ENCODE measurements around the gene ARHGAP32.
A peak's percentile ranks its signal among the peaks of the same experiment; 100 is the strongest.

ARHGAP32 gene

DNA sequence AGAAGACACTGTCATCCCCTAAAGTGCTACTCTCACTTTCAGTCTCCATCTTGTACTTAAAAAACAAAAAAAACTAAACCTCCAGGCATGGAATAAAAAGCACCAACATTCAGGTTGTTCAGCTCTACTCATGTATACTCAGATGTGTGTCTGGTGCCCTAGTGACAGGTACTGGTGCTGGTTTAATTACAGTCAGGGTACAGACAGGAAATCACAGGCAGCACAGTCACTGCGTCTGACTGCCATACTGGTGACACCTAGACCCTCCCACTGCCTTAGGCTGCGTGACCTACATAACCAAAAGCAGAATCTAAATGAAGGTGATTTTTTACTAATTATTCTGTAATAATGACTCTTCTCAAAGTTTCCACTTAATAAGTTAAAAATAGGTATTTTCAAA lies at the start of gene ARHGAP32:
Gene ARHGAP32, minus strand, starts transcription at position 176 of the 400 bp plus-strand sequence. Its CDS starts 127 bp downstream, at position 49.
- DNase-seq = no peak

DNA sequence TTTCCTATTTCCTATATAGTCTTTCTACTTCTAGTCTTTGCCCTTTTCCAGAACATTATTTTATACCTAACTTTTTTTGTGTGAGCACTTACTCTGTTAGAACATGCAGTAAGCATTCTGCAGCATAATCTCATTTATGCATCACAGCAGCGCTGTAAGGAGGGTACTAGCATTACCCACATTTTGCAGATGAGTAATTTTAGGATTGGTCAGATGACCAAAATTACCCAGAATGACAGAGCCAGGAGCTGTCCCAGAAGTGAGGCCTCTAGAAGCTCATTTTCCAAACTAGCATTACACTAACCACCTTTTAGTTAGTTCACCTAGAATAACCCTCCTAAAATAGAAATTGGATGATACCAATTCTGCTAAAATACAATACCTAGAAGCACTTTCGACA lies 47.1 kb upstream of the ARHGAP32 start:
- no peak for DNase-seq

DNA sequence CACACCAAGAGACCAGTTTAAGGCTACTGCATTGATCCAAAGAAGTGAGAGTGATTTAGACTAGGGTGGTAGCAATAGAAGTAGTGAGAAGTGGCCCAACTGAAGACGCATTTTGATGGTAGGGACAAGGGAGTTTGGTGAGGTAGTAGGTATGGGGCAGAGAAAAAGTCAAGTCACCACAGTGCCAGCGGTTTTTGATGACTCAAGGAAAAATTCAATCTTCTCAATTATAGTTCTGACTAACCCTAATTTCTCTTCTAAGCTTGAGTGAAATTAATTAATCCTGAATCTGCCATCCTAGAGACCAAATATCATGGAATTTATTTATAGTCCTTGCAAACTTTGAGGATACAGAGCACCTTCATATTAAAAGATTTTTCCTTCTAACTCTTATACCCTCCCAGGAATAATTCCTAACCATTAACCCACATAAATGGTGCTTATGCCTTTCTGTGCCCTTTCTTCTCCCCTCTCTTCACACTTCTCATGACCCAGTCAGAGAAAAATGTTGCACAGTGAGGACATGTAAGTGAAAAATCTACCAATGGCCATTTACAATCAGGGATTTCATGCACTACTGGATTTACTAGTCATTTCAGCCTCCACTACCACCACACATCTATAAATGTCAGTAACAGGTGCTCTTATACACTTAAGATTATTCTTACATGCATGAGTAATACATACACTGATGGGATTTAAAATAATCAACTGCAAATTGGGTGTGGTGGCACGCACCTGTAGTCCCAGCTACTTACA lies 45.9 kb upstream of the ARHGAP32 start:
- no peak for DNase-seq

DNA sequence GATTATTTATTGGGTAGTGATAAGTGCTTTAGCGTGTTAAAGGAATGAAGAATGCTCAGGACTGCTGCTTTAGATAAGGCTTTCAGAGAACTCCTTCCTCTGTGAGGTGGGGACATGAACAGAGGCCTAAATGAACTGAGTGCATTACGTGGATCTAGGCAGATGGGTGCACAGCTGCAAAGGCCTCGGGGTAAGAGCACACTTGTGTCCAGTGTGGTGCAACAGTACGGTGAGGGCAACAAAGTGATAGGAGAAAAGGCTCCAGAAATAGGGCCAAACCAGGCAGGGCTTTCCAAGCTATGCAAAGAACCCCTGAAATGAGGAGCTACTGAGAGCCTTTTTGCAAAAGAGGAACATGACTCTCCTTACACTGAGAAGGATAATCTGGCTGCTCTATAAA lies 45.3 kb upstream of the ARHGAP32 start:
- DNase-seq = no peak

DNA sequence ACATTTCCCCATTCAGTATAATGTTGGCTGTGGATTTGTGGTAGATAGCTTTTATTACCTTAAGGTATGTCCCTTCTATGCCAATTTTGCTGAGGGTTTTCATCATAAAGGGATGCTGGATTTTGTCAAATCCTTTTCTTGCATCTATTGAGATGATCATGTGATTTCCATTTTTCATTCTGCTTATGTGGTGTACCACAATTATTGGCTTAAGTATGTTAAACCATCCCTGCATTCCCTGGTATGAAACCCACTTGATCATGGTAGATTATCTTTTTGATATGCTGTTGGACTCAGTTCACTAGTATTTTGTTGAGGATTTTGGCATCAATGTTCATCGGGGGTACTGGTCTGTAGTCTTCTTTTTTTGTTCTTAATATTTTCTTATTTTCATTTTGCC lies 44.7 kb upstream of the ARHGAP32 start:
- DNase-seq = no peak

- no peak for DNase-seq
Measured at GRCh38 chr11:129234978-129235377, 42.9 kb upstream of the ARHGAP32 start.

DNA sequence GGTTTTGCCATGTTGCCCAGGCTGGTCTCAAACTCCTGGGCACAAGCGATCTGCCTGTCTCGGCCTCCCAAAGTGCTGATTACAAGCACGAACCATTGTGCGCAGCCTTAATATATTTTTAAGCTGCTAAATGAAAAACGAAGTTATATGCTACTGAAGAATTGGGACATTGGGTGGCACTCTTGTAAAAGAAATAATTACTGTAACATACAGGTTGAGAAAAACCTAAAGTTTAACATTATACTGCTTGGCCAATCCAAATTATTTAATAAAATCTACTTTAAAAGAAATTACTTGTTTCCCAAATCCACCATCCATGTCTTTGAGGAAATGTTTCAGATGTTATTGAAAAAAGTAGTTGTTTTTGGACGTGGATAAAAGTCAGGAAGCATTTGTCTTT lies 37.9 kb upstream of the ARHGAP32 start:
- no peak for DNase-seq

DNA sequence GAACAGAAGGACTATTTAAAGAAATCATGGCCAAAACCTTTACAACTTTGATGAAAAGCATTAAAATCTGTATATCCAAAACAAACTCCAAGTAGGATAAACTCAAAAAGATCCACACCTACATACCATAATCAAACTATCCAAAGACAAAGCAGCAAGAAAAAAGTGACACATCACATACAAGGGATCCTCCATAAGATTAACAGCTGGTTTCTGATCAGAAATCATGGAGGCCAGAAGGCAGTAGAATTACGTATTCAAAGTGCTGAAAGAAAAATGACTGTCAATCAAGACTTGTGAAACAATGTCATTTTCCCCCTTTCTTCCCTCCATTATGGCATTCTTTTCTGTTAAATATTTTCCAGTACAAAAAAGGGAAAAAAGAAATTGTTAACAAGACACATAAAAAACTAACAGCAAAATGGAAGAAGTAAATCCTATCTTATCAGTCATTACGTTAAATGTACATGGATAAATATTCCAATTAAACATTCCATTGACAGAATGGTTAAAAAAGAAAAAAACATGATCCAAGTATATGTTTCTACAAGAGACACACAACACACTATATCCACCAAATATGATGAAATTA lies 34.2 kb upstream of the ARHGAP32 start:
- DNase-seq = no peak

DNA sequence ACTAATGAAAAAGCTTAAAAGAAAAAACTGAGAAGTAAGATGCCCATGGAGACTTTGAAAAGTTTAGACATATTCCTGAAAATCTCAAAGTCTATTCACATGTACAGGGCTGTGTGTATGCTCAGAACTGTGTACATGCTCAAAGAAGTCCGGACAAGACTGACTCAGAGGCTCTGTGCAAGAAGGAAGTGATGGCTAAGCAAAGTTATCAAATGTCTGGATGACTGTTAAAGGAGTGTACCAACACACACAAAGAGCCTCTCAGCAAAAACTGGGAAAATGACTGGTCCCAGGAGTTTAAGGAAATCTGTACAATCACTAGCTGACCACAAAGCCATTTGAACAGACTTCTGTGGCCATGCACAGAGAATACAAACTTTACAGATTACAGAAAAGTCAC lies 33.1 kb upstream of the ARHGAP32 start:
- DNase-seq = peak; percentile 78

GRCh38 chr11:129224538-129224937 lies 32.4 kb upstream of the ARHGAP32 start:
- no peak for DNase-seq

- DNase-seq = peak; percentile 47
Measured at GRCh38 chr11:129223701-129224149, 31.6 kb upstream of the ARHGAP32 start.

- DNase-seq = no peak
Measured at GRCh38 chr11:129223260-129223659, 31.1 kb upstream of the ARHGAP32 start.

DNA sequence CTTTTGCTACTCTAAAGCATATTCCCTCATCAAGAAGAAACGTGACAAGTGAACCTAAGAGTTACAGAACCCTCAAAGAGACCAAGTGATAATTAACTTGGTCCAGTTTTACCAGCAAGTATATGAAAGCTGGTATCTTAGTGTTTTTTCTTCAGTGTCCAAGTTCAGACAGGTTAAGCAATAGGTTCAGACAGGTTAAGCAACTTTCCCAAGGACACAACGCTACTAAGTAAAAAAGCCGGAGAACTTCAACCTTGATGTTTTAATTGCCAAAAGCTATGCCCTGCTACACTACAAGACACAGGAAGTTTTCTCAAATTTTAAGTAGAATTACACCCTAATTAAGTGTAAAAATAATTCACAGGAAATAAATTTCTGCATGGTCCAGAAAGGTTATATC lies 30.0 kb upstream of the ARHGAP32 start:
- DNase-seq = no peak

GRCh38 chr11:129215506-129216245 lies 23.6 kb upstream of the ARHGAP32 start:
- no peak for DNase-seq

DNA sequence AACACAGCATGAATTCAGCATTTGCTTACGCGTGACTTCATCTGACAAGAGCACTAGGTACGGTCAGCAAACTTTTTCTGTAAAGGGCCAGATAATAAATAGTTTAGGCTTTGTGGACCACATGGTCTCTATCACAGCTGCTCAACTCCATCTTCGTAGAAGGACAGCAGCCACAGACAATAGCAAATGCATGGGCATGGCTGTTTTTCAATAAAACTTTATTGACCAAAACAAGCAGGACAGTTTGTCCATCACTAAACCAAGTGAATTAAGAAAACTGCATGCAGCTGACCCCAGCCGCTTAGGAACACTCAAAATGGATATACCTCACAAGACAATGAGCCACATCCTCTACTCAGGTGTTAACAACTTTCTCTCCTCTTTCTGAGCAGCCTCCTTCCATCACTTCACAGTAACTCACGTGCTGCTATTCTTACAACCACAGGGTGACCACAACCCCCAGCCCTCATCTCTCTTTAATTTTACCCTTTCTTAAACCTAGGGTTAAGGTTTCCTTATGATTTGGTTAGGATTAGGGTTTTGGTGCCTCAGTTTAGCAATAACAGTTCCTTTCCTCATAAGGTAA lies 22.7 kb upstream of the ARHGAP32 start:
- no peak for DNase-seq

DNA sequence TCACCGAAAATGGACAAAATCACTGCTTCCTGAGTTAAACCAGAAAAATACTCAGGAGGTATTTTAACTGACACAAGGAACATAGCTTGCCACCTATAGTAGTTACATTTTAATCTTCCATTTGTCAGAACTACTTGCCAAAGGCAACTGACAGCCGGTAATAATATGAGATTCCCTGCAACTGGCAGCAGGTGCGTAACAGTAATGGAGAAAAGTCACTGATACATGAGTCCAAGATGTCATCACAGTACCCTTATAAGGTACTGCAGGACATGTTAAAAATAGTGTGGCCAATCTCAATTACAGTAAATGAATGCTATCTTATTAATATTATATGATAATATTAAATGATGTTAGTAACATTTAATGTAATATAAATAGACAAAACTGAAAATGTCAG lies 21.1 kb upstream of the ARHGAP32 start:
- DNase-seq = no peak

DNA sequence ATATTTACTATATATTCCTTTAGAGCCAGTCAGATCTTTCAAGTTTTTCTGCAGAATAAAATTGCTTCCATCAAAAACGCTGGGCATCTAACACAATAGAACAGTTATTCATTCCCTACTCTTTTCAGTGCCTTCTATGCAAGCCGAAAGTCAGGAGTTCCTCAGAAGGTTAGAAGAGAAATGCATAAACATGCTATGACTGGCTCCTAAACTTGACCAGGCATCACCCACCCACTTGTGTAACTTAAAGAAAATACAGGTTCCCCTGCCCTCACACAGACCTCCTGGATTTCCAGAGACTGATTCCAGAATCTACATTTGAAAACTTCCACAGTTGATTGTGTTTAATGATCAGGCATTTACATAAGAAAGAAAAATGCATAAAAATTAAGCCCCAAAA lies 19.3 kb upstream of the ARHGAP32 start:
- DNase-seq = no peak

- DNase-seq = no peak
Measured at GRCh38 chr11:129210831-129211181, 18.7 kb upstream of the ARHGAP32 start.

DNA sequence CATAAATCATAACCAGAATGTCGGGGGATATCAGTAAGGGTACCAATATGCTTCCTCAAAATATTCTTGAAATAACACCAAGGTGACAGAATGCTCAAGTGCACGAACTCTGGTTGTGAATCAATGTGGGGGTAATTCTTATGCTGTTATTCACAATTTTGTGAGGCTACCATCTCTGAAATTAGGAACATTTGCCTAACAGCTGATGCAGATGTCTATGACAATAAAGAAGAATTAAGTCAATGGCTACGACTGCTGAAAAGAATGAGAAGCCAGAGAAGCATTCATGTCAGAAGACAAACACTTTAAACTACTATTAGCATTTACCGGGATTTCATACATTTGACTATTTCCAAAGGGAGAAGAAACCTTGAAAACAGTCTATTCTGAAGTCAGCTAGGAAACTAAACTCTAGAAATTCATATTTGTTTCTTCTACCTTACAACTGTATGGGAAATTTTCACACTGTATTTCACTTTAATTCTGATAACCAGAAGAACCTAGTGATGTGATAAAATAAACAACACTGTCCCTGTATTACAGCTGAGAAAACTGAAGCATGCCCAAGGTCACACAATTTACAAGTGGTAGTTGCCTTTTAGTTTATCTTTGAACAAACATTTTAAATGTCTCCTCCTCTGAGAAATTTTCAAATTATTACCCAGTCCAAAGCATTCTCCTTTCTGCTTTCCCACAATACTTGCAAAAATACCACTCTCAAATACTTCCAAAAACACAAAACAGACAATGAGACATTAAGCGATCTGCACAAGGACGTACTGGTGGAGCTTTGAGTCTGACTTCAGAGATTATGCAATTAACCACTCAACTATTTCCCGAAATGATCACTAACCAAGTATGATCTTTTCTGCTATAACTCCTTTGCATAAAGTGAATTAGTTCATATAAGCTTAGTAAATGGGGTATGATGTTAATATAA lies 18.0 kb upstream of the ARHGAP32 start:
- DNase-seq = no peak

- DNase-seq = no peak
Measured at GRCh38 chr11:129208863-129209262, 16.7 kb upstream of the ARHGAP32 start.

DNA sequence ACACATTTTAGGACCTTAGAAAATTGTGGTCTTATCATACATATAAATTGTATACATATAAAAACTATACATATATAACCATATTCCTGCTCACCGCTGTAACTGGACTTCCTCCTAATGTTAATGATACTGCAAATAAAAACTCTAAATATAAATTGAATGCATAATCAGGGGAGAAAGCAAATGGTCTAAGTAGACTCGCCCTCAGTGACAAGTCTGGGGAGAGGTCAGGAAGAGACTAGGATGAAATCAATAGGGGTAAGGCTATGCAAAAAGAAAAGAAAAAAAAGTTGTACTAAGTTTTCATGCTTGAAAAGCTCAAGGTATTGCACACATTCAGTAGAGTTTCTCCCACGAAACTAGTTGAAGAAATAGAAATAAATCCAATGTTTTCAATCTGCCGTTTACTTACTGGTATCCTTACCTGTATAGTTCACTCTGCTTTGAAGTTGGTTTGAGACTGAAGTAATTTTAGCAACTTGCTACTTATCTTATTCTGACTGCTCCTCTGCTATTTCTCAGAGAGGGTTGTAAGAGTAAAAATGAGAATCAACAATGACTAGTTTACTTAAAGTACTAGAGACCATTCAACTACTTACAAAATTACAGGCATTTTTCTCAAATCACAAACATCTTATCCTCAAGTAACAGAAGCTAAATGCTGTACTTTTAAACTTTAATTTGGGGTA lies 12.2 kb upstream of the ARHGAP32 start:
- no peak for DNase-seq

GRCh38 chr11:129202646-129203045 lies 10.5 kb upstream of the ARHGAP32 start:
- DNase-seq = no peak
